HG03108 (cell line): ENCODE data around the gene HS3ST2.
"Not testable (repeated sequence)": the region's sequence is repeated elsewhere in the genome, so short reads cannot be mapped to it uniquely, and the experiment has no call there.

Source experiments
- ATAC-seq: cut with Tn5 transposase; IDR thresholded peaks from one replicate; pipeline ENCODE4 v1.9.1; 2021; ENCODE audit warnings: moderate library complexity; ENCODE audit not compliant: unreplicated experiment

HS3ST2 gene

DNA sequence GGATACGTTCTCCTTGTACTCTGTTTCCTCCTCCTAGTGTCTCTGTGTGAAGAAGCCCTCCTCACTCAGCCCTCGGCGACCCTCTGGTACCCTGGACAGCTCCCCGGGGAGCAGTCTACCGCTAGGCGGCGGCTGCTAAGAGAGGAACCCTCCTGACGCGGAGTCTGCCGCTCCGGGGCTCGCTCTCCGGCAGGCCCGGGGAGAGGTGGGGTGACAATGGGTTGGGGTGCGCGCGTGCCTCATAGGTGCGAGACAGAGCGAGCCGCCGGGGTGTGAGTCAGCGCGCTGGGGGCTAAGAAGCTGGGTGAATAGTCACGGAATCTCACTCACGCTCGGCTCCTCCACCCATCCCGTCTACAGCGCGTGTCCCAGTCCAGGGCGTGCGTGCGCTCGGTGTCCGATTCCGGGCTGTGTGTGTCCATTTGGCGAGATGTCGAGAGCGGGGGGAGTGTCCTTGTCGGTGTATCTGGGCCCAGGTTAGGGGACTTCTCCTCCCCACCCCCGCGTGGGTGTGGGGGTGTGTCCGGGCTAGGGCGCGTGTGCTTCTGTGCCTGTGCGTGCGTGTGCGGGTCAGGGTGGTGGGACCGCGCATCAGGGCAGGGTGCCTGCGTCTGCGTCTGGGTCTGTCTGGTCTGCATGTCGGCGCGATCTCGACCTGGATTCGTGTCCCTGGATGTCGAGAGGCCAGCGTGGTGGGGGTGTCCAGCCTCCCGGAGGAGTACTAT, 577 bp upstream of the HS3ST2 start:
- no peak for ATAC-seq

DNA sequence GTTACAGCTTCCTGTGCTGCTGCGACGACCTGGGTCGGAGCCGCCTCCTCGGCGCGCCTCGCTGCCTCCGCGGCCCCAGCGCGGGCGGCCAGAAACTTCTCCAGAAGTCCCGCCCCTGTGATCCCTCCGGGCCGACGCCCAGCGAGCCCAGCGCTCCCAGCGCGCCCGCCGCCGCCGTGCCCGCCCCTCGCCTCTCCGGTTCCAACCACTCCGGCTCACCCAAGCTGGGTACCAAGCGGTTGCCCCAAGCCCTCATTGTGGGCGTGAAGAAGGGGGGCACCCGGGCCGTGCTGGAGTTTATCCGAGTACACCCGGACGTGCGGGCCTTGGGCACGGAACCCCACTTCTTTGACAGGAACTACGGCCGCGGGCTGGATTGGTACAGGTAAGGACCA, 746 bp downstream of the HS3ST2 start:
- ATAC-seq: no peak

DNA sequence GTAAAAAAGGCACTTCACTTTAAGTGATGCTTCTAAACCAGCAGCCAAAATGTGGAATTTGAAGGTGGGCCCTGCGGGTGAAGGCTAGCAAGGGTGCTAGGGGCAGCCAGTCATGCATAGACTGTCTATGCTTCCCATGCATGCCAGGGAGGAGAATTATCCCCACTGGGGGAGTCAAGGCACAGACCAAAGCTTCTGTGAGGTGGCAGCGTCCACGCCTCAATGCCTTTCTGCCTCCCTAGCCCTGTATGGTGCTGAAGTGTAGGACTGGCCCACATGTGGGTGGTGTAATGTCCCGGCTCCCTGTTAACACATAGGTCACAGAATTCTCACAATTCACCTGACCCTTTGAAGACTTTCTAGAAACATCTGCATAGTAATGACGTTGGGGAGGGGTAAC, 1.9 kb downstream of the HS3ST2 start:
- no peak for ATAC-seq

DNA sequence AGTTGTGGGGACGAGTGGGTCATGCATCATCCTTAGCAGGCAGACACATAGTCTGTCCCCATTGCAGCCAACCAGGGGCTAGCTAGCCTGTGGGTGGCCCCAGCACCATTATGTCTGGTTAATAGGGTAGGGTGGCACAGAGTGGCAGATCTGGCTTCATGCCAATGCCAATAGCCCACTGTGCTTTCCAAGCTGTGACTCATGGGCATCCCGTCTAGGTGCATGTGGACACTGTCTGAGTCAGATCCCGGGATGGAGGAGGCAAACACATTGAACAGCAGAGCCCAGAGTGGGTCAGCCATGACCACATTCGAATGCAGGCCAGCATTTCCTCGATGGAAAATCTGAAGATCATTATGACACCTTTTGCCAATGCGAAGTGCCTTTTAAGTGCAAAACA, 2.5 kb downstream of the HS3ST2 start:
- ATAC-seq: no peak

DNA sequence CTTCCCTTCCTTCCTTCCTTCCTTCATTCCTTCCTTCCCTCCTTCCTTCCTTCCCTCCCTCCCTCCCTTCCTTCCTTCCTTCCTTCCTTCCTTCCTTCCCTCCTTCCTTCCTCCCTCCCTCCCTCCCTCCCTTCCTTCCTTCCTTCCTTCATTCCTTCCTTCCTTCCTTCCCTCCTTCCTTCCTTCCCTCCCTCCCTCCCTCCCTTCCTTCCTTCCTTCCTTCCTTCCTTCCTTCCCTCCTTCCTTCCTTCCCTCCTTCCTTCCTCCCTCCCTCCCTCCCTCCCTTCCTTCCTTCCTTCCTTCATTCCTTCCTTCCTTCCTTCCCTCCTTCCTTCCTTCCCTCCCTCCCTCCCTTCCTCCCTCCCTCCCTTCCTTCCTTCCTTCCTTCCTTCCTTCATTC, 4.8 kb downstream of the HS3ST2 start:
- ATAC-seq: not testable (repeated sequence)

DNA sequence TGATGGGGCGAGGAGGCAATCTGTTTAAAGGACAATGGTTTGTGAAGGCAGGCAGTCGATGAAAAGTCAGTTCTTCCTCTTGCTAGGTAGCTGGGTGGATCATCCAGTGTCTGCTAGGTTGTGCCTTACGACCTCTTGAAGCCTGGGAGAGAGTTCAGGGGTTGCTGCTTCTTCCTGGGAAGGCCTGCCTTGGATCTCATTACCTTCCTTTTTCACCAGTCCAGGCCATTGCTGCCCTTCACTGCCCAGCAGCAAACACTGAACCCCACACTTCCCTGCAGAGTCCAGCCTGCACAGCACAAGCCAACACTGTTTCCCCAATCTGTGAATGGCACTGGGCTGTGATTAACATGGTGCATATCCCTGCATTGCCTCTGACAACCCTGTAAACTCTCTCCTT, 24.7 kb downstream of the HS3ST2 start:
- no peak for ATAC-seq

DNA sequence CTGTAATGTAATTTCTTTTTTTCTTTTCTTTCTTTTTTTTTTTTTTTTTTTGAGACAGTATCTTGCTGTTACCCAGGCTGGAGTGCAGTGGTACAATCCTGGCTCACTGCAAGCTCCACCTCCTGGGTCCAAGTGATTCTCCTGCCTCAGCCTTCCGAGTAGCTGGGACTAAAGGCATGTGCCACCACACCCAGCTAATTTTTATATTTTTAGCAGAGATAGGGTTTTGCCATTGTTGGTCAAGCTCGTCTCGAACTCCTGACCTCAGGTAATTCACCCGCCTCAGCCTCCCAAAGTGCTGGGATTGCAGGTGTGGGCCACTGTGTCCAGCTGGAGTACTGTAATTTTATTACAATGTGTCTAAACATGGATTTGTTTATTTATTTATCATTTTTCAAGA, 28.1 kb downstream of the HS3ST2 start:
- ATAC-seq: not testable (repeated sequence)

DNA sequence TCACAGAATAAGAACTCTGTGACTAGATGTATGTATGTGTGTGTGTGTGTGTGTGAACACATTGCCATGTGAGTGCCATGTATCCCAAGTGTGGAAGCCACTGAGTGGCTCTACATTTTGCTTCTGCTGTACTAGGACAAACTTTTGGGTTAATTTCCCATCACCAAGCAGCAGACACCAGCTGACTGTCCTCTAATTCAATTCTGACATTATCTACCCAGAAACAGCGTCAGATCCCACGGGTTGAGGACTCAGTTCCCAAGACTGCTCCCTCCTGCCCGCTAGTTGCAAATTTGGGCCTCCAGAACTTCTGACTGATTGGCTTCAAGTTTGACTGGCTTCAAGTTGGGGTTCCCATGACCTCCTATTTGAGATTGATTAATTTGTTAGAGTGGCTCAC, 29.2 kb downstream of the HS3ST2 start:
- no peak for ATAC-seq

DNA sequence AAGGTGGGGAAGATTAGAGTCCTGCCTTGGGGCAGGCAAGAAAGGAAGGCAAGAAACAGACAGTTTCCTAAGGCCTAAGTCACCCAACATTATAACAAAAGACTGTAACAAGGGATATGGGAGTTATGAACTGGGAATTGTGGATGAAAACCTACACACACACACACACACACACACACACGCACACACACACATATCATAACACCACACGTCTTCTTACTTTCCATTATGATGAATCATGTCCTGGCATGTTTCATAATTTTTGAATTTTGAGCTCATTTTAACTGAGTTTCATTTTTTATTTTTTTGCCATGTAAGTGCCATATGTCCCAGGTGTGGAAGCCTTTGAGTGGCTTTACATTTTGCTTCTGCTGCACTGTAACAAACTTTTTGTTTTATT, 29.9 kb downstream of the HS3ST2 start:
- ATAC-seq: no peak

DNA sequence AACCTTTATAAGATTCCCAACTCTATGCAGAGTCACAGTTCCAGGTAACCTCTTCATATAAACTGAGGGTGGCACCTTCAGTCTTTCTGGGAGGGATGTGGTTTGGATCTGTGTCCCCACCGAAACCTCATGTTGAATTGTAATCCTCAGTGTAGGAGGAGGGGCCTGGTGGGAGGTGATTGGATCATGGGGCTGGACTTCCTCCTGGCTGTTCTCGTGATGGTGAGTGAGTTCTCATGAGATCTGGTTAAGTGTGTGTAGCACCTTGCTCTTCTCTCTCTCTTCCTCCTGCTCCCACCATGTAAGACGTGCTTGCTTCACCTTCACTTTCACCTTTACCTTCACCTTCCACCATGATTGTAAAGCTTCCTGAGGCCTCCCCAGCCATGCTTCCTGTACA, 30.5 kb downstream of the HS3ST2 start:
- ATAC-seq: no peak

DNA sequence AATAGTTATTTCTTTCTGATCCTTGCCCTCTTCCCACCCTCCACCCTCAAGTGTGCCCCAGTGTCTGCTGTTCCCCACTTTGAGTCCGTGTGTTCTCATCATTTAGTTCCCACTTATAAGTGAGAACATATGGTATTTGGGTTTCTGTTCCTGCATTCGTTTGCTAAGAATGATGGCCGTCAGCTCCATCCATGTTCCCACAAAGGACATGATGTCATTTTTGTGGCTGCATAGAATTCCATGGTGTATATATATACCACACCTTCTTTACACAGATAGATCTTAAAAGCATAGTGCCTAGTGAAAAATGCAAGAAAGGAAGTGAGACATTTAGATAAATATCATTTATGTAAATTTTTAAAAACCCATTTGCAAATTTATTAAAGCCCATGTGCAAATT, 33.1 kb downstream of the HS3ST2 start:
- no peak for ATAC-seq

DNA sequence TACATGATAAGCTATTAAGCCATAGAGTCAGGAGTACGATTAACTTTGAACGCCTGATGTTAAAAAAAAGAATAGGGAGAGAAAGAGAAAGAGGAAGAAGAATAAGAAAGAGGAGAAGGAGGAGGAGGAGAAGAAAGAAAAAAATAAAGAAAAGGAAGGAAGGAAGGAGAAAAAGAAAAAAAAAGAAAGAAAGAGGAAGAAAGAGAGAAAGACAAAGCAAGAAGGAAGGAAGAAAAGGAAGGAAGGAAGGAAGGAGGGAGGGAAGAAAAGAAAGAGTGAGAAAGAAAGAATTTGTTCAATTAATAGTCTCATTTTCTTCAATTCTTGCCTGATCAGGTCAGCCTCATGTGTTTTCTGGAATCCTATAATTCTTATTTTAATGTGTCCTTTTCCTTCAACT, 33.7 kb downstream of the HS3ST2 start:
- no peak for ATAC-seq

DNA sequence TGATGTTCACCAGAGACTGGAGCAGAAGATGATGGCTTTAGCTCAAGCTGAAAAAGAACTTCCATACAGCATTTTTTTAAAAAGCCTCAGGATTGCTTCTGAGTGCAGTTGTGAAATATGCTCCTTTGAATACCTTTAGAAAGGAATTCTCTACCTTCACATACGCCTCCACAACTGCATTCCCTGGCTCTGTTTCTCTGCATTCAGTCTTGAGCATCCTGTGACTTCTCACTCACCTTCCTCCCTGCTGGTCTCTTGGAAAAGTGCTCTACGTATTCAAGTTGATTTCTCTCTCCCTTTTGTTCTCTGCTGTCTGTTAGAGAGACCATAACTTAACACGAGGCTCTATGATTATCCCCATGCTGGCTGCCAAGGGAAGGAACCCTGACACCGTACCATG, 34.5 kb downstream of the HS3ST2 start:
- ATAC-seq: no peak

DNA sequence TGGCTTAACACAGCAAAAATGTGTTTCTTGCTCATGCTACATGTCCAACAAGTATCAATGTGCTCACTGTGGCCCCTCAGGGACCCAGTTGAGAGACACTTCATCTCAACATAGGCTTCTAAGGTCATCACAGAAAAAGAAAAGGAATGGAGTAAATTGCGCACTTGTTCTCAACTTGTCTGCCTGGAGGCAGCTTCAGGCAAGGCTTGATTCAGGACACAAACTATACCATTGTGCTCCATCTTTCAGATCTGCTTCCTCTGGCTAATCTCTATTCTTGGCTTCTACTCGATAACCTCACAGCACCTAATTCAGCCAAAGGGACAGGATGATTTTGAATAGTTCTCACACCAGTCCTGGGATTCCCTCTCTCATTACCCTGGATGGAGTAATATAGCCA, 35.6 kb downstream of the HS3ST2 start:
- no peak for ATAC-seq

DNA sequence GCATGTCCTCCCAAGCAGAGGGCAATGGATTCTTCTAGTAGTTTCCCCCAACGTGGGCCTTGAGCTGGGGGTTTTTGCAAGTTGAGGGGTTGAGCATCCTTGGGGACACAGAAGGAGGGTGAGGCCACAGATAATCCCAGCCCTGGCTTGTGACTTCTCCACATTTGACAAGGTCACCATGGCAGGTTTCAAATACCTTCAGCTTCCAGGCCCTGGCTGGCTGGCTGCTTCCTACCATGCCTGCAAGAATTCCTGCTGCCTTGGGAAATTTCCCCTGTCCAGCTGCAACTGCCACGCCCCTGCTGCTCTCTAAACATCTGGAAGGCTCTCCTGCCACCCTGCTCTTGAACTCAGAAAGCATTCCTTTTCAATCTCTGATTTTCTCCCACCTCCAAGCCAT, 41.3 kb downstream of the HS3ST2 start:
- ATAC-seq: no peak

DNA sequence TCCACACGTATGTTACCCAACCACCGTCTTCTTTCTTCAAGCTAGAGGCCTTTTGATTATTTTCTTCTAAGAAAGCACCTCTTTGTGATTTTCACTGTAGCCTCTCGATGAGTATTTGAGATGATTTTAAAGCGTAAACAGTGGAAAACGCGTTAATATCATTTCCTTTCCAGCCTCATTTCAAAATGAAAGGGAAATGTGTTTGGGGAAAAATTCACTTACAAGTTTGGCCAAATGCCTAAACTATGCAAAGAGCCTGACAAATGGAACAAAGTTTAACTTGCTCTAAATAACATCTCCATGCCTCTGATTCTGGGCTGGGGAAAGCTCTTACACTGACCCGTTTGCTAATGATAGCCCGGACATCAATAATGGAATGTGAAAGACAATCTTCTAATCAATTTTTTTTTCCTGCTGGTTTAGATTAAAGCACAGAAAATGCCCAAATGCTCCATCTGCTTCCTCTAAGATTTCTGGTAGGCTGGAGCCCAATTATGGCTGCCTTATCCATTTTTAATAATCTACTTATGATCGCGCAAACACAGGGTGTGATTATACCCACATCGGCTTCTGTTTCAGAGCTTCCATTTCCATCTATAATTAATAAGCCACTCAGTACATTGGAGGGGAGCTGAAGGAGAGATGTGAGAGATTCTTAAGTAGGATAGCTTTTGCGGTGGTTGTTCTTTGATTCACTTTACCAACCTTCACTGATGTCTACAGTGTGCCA, 43.5 kb downstream of the HS3ST2 start:
- ATAC-seq: no peak

DNA sequence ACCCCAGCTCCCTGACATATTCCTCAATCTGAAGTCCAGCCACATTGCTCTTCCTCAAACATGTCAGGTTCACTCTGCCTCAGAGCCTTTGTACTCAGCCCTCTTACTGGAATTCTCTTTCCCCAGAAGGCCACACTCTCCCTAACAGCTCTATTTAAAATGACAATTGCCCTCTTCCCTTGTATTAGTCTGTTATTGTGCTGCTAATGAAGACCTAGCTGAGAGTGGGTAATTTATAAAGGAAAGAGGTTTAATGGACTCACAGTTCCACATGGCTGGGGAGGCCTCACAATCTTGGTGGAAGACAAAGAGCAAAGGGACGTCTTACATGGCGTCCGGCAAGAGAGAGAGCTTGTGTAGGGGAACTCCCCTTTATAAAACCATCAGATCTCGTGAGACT, 46.0 kb downstream of the HS3ST2 start:
- no peak for ATAC-seq

DNA sequence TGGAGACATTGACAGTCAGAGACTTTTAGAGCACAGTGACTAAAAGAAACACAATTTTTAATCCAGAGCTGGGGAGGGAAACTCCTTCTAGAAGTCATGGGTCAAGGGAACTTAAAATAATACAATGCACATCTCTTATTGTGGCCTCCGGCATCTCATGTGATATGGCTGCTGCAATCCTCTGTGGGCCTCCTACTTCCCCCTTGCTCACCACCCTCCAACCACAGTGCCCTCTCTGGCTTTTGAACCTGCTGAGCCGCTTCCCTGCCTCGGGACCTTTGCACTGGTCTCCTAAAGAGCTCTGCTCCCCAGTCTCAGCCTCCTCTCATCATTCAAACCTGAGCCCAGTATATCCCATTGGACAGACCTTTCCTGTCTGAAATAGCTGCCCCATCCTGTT, 47.6 kb downstream of the HS3ST2 start:
- ATAC-seq: no peak

DNA sequence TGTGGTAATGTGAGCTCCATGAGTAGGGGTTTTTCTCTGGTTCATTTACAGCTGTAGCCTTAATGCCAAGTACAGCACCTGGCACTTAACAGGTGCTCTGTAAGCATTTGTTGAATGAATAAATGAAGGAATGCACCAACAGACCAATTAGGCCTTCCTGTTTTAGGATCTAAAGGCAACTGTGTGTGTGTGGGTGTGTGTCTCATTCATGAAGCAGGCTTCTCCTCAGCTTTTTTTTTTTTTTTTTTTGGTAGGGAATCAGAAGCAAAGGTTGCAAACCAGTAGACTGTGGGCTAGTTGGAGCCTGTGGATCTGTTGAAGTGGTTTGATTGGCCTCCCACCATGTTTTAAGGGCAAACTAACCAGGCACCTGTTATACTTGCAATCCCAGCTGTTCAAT, 48.1 kb downstream of the HS3ST2 start:
- no peak for ATAC-seq

DNA sequence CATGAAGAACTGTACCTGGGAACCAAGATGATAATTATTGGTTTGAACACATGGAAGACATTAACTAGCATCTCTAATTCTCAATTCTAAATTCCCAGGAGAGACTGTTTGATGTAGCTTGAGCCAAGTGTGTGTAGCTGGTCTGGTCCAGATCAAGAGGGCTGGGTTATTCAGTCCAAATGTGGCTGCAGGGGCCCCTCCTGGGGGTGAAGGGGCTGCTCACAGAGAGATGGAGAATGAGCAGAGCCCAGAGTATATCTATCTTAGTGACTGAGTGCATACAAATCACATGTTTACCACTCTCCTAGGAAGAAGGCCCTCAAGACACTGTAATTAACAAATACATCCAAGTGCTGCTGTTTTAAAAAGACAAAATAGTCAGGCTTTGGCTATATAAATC, 50.4 kb downstream of the HS3ST2 start:
- ATAC-seq: no peak

DNA sequence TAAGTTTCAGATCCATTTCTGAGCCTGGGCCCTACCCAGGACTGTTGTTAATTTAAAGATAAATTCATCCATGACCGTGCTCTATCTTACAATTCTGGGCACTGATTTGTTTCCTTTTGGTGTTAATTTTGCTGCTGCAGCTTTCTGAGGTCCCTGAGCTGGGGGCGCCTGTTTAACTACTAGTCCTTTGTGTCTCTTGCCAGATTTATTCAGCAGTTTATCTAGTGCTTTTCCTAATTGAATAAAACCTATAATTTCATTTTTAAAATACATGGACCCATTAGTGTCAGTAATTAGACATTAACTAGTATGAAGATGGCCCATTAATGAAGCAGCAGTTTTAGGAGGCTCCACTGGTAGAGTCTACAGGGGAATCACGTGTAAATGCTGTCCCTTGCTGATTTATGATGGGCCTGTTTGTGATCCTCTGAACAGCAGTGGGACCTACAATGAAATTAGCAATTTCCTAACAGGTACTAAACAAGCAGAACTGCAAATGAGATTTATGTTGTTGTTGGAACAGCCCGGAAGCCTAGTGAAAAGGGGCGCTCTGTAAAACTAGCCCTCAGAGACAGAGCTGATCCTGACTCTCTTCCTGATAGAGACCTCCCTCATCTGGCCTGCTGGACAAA, 54.7 kb downstream of the HS3ST2 start:
- ATAC-seq: no peak

DNA sequence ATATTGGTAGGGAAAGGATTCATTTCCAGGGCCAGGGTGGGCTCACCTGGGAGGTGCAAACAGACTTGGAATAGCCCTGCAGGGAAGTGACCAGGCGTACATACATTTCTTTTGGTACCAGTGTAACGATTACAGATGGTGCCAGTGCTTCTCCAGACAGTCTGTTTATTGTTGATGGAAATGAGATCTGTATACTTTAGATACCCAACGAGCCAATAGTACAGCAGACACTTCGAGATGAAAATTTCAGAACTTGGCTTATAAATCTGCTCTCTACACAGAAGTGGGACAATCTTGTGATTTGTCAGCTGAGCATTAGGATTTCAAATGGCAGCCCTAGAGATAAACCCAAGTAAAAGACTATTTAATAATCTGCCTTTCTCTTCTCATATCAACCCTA, 57.9 kb downstream of the HS3ST2 start:
- no peak for ATAC-seq
